CD4-positive, alpha-beta T cell treated with Interleukin-21 for 1 hour (primary cell): ENCODE results near the gene HSD17B11.
"Not testable (repeated sequence)": the region's sequence is repeated elsewhere in the genome, so short reads cannot be mapped to it uniquely, and the experiment has no call there.

Experiments
- DNase-seq: peaks from one replicate; pipeline ENCODE4 v3.0.0-alpha.2; 2020

The HSD17B11 gene

GRCh38 chr4:87390891-87391575 lies at the start of gene HSD17B11:
Gene HSD17B11 (minus strand): TSS chr4:87391188. CDS start chr4:87391070, 118 bp downstream.
- peak; percentile 87 for DNase-seq

GRCh38 chr4:87433342-87433741 lies 42.4 kb upstream of the HSD17B11 start:
- no peak for DNase-seq

GRCh38 chr4:87430038-87430437 lies 39.0 kb upstream of the HSD17B11 start:
- no peak for DNase-seq

GRCh38 chr4:87428979-87429378 lies 38.0 kb upstream of the HSD17B11 start:
- no peak for DNase-seq

GRCh38 chr4:87427518-87427868 lies 36.5 kb upstream of the HSD17B11 start:
- DNase-seq, result no peak

- no peak for DNase-seq
Observed at GRCh38 chr4:87426865-87427517, 36.0 kb upstream of the HSD17B11 start.

GRCh38 chr4:87425711-87426110 lies 34.7 kb upstream of the HSD17B11 start:
- no peak for DNase-seq

GRCh38 chr4:87424099-87424543 lies 33.1 kb upstream of the HSD17B11 start:
- DNase-seq, result not testable (repeated sequence)

GRCh38 chr4:87423317-87424098 lies 32.5 kb upstream of the HSD17B11 start:
- no peak for DNase-seq

- DNase-seq, result peak; percentile 90
Observed at GRCh38 chr4:87422104-87423052, 31.4 kb upstream of the HSD17B11 start, which contains the start of gene NUDT9. Gene NUDT9 (plus strand): TSS chr4:87422573. CDS start chr4:87422906, 333 bp downstream.

- no peak for DNase-seq
Observed at GRCh38 chr4:87420276-87420830, 29.4 kb upstream of the HSD17B11 start.

GRCh38 chr4:87419578-87420249 lies 28.7 kb upstream of the HSD17B11 start:
- DNase-seq, result no peak

GRCh38 chr4:87418410-87418809 lies 27.4 kb upstream of the HSD17B11 start:
- not testable (repeated sequence) for DNase-seq

- DNase-seq, result no peak
Observed at GRCh38 chr4:87416965-87417364, 26.0 kb upstream of the HSD17B11 start.

- DNase-seq, result no peak
Observed at GRCh38 chr4:87414816-87415215, 23.8 kb upstream of the HSD17B11 start.

GRCh38 chr4:87410679-87411078 lies 19.7 kb upstream of the HSD17B11 start:
- no peak for DNase-seq

GRCh38 chr4:87410157-87410556 lies 19.2 kb upstream of the HSD17B11 start:
- DNase-seq, result no peak

GRCh38 chr4:87409420-87409939 lies 18.5 kb upstream of the HSD17B11 start:
- no peak for DNase-seq

GRCh38 chr4:87406902-87407301 lies 15.9 kb upstream of the HSD17B11 start:
- not testable (repeated sequence) for DNase-seq

- DNase-seq, result no peak
Observed at GRCh38 chr4:87406462-87406861, 15.5 kb upstream of the HSD17B11 start.

- no peak for DNase-seq
Observed at GRCh38 chr4:87405211-87405820, 14.3 kb upstream of the HSD17B11 start.
